Lower leg skin (tissue), 3 donors: ENCODE measurements around the gene CUL3.

Source experiments
- CTCF ChIP-seq, 3 donors: fragments of 450-650 bp; IDR thresholded peaks; one replicate each; pipeline ENCODE4 v1.5.1; 2016; ENCODE audit warnings: antibody characterized with exemption in 3 of 3, mild to moderate bottlenecking in 3 of 3, moderate library complexity in 2 of 3
- POLR2A ChIP-seq, 2 donors: fragments of 450-650 bp; IDR thresholded peaks; one replicate each; pipeline ENCODE4 v1.6.1; 2016 to 2017; ENCODE audit warnings: antibody characterized with exemption in 2 of 2, mild to moderate bottlenecking in 1 of 2, moderate library complexity in 1 of 2

- TF ChIP-seq CTCF (IDR thresholded peaks at IDR 0.05): no peak
- TF ChIP-seq POLR2A (IDR thresholded peaks at IDR 0.05): no peak
These were observed 43.3 kb upstream of the CUL3 start for GRCh38 chr2:224628416-224628815.
